HG02885 (cell line): Measurements from ENCODE around the gene TXNRD2.

Experiments
- ATAC-seq: cut with Tn5 transposase; IDR thresholded peaks from one replicate; pipeline ENCODE4 v1.9.1; 2021; ENCODE audit warnings: mild to moderate bottlenecking; ENCODE audit not compliant: unreplicated experiment, poor library complexity

TXNRD2 gene

GRCh38 chr22:19981171-19981960 lies 39.7 kb upstream of the TXNRD2 start:
- ATAC-seq = no peak

GRCh38 chr22:19980766-19981165 lies 39.1 kb upstream of the TXNRD2 start:
- no peak for ATAC-seq

GRCh38 chr22:19979712-19980493 lies 38.3 kb upstream of the TXNRD2 start:
- no peak for ATAC-seq

- no peak for ATAC-seq
Measured at GRCh38 chr22:19978748-19979147, 37.1 kb upstream of the TXNRD2 start.

- no peak for ATAC-seq
Measured at GRCh38 chr22:19977296-19978243, 36.0 kb upstream of the TXNRD2 start.

GRCh38 chr22:19976671-19977070 lies 35.1 kb upstream of the TXNRD2 start:
- no peak for ATAC-seq

GRCh38 chr22:19975707-19976035 lies 34.1 kb upstream of the TXNRD2 start:
- no peak for ATAC-seq

GRCh38 chr22:19974935-19975706 lies 33.5 kb upstream of the TXNRD2 start:
- no peak for ATAC-seq

GRCh38 chr22:19974268-19974861 lies 32.7 kb upstream of the TXNRD2 start:
- no peak for ATAC-seq

- no peak for ATAC-seq
Measured at GRCh38 chr22:19973551-19974267, 32.1 kb upstream of the TXNRD2 start.

- ATAC-seq = no peak
Measured at GRCh38 chr22:19972652-19973550, 31.3 kb upstream of the TXNRD2 start.

GRCh38 chr22:19972251-19972650 lies 30.6 kb upstream of the TXNRD2 start:
- ATAC-seq = no peak

GRCh38 chr22:19971276-19972124 lies 29.9 kb upstream of the TXNRD2 start:
- no peak for ATAC-seq

- peak; percentile 41 for ATAC-seq
Measured at GRCh38 chr22:19970479-19971275, 29.1 kb upstream of the TXNRD2 start.

GRCh38 chr22:19970031-19970478 lies 28.4 kb upstream of the TXNRD2 start:
- ATAC-seq = no peak
